ENCODE data around the gene SLC9A7. TPM values are rescaled to one million over a fixed set of nuclear protein-coding genes. Genes with fewer than 3 reads are reported as not detected.

SLC9A7 gene
- total and polyA plus RNA-seq, 4 donors: 2.3 to 13.2 (median 3.1) TPM

GRCh38 chrX:46642145-46642544 lies 116.8 kb downstream of the SLC9A7 start:
- Histone ChIP-seq H3K4me1 (ENCODE audit: control insufficient read depth in 4 of 4, insufficient read depth in 4 of 4, low read length in 3 of 4) (peaks cover 0 to 3% (median 3%) of the 10 kb centered on the region in 4 donors), H3K27ac (ENCODE audit: low read depth in 1 of 2, low read length in 2 of 2) (no peak overlapping the region), H3K27me3 (ENCODE audit: control insufficient read depth in 4 of 4, insufficient read depth in 4 of 4, low read length in 3 of 4) (peaks cover 0 to 2% (median 0%) of the 10 kb centered on the region in 4 donors), H3K36me3 (ENCODE audit: control insufficient read depth in 4 of 4, insufficient read depth in 3 of 4, low read depth in 1 of 4, low read length in 3 of 4) (peaks cover 0 to 3% (median 0%) of the 10 kb centered on the region in 4 donors), H3K9ac (ENCODE audit: low read depth in 1 of 2, low read length in 2 of 2) (no peak overlapping the region), H3K9me3 (ENCODE audit: control insufficient read depth in 4 of 4, low read length in 3 of 4) (no peaks in the 10 kb centered on the region), H3K4me3 (ENCODE audit: low read depth in 1 of 3, low read length in 3 of 3) (no peak overlapping the region)
- DNase-seq (ENCODE audit: low spot score): no peak
- TF ChIP-seq MAX (IDR thresholded peaks at IDR 0.05): no peak
- no peak for TF ChIP-seq EGR1 (IDR thresholded peaks at IDR 0.05; ENCODE audit: low read depth in 2 of 2)
- TF ChIP-seq CTCF (IDR thresholded peaks at IDR 0.05; ENCODE audit: low read depth, low read length, missing input control): peak; percentile 60
- TF ChIP-seq HNF4A (conservative IDR thresholded peaks at IDR 0.05): no peak
- peak; percentile 82 to 86 for TF ChIP-seq RAD21 (IDR thresholded peaks at IDR 0.05)
- no peak for TF ChIP-seq GABPA (IDR thresholded peaks at IDR 0.05 in 1 of 2, conservative IDR thresholded peaks at IDR 0.05 in 1 of 2)
- TF ChIP-seq FOXA2 (IDR thresholded peaks at IDR 0.05): no peak
- TF ChIP-seq JUND (IDR thresholded peaks at IDR 0.05): no peak
- WGBS: 16% methylated on average over 4 of the region's 4 CpGs

- Histone ChIP-seq H3K4me3 (ENCODE audit: low read depth in 1 of 3, low read length in 3 of 3) (no peak overlapping the region), H3K36me3 (ENCODE audit: control insufficient read depth in 4 of 4, insufficient read depth in 3 of 4, low read depth in 1 of 4, low read length in 3 of 4) (no peaks in the 10 kb centered on the region), H3K4me1 (ENCODE audit: control insufficient read depth in 4 of 4, insufficient read depth in 4 of 4, low read length in 3 of 4) (peaks cover 0 to 3% (median 1%) of the 10 kb centered on the region in 4 donors), H3K27ac (ENCODE audit: low read depth in 1 of 2, low read length in 2 of 2) (no peak overlapping the region), H3K9ac (ENCODE audit: low read depth in 1 of 2, low read length in 2 of 2) (no peak overlapping the region), H3K9me3 (ENCODE audit: control insufficient read depth in 4 of 4, low read length in 3 of 4) (no peaks in the 10 kb centered on the region), H3K27me3 (ENCODE audit: control insufficient read depth in 4 of 4, insufficient read depth in 4 of 4, low read length in 3 of 4) (no peaks in the 10 kb centered on the region)
- DNase-seq (ENCODE audit: low spot score): no peak
- 78% methylated on average over 2 of the region's 2 CpGs for WGBS
- TF ChIP-seq FOXA1 (IDR thresholded peaks at IDR 0.05) (no peak), HNF4A (conservative IDR thresholded peaks at IDR 0.05) (no peak), ATF3 (IDR thresholded peaks at IDR 0.05) (no peak), NR2F2 (IDR thresholded peaks at IDR 0.05) (no peak), CTCF (IDR thresholded peaks at IDR 0.05; ENCODE audit: low read depth, low read length, missing input control) (no peak), TAF1 (conservative IDR thresholded peaks at IDR 0.05) (no peak), SP1 (IDR thresholded peaks at IDR 0.05) (no peak), REST (IDR thresholded peaks at IDR 0.05) (no peak), RAD21 (IDR thresholded peaks at IDR 0.05) (no peak), FOXA2 (IDR thresholded peaks at IDR 0.05) (no peak), GABPA (IDR thresholded peaks at IDR 0.05 in 1 of 2, conservative IDR thresholded peaks at IDR 0.05 in 1 of 2) (no peak), ZBTB33 (IDR thresholded peaks at IDR 0.05) (no peak), EGR1 (IDR thresholded peaks at IDR 0.05; ENCODE audit: low read depth in 2 of 2) (no peak)
These were observed 121.0 kb downstream of the SLC9A7 start for GRCh38 chrX:46637938-46638337.
